Naive thymus-derived CD4-positive, alpha-beta T cell (primary cell): Measurements from ENCODE around the gene MAP3K13. TPM values are rescaled to one million over a fixed set of nuclear protein-coding genes. Genes with fewer than 3 reads are reported as not detected.

Source experiments
- ATAC-seq: fragments of 150-1000 bp; cut with Tn5 transposase; 2 replicates; pipeline ENCODE4 v1.10.0; 2021; ENCODE audit warnings: mild to moderate bottlenecking, moderate library complexity
- CTCF ChIA-PET: fragments of 350-600 bp; sonication (Branson Sonifier 250); formaldehyde crosslinking; loops from one replicate; lab custom pipeline; 2021; ENCODE audit warnings: antibody characterized with exemption; lab: Charles Lee
- POLR2A ChIA-PET: fragments of 350-600 bp; sonication (Branson Sonifier 250); formaldehyde crosslinking; loops from one replicate; lab custom pipeline; 2021; ENCODE audit warnings: antibody characterized with exemption, inconsistent platforms; lab: Charles Lee
- DNase-seq, 9 donors: peaks; one replicate each; pipeline versions ENCODE4 v3.0.0 to v3.0.0-alpha.2; 2020 to 2022; ENCODE audit warnings: mixed read lengths in 1 of 9
- H3K27ac ChIP-seq: one replicate; pipeline ENCODE4 v1.7.0; 2013; ENCODE audit warnings: mild to moderate bottlenecking, low read depth, low read length, moderate library complexity
- H3K27me3 ChIP-seq, 2 donors: one replicate each; pipeline ENCODE4 v1.7.0; 2013; ENCODE audit warnings: low read length in 2 of 2, mild to moderate bottlenecking in 2 of 2, moderate library complexity in 2 of 2; ENCODE audit not compliant: control insufficient read depth in 2 of 2, insufficient read depth in 2 of 2
- H3K36me3 ChIP-seq, 3 experiments: 1 replicate in 2 of 3; 2 replicates in 1 of 3; pipeline ENCODE4 v1.7.0; 2013; ENCODE audit warnings: low read length in 3 of 3, mild to moderate bottlenecking in 3 of 3, moderate library complexity in 1 of 3; ENCODE audit not compliant: insufficient read depth in 3 of 3, control insufficient read depth in 2 of 3
- H3K4me1 ChIP-seq, 2 donors: one replicate each; pipeline ENCODE4 v1.7.0; 2013; ENCODE audit warnings: low read length in 2 of 2, mild to moderate bottlenecking in 2 of 2, moderate library complexity in 1 of 2; ENCODE audit not compliant: control insufficient read depth in 2 of 2, insufficient read depth in 2 of 2
- H3K4me3 ChIP-seq: 2 replicates; pipeline ENCODE4 v1.7.0; 2013; ENCODE audit warnings: mild to moderate bottlenecking, low read length
- H3K9me3 ChIP-seq, 3 experiments: 1 replicate in 2 of 3; 2 replicates in 1 of 3; pipeline ENCODE4 v1.7.0; 2013; ENCODE audit warnings: low read length in 3 of 3; ENCODE audit not compliant: control insufficient read depth in 2 of 3
- H3K27ac Mint-ChIP-seq, 9 donors: one replicate each; pipeline ENCODE4 v1.8.0; 2020 to 2022; ENCODE audit warnings: mixed read lengths in 9 of 9, mild to moderate bottlenecking in 8 of 9, moderate library complexity in 5 of 9, inconsistent platforms in 2 of 9
- H3K27me3 Mint-ChIP-seq, 5 donors: one replicate each; pipeline ENCODE4 v1.8.0; 2021 to 2022; ENCODE audit warnings: mixed read lengths in 5 of 5, mild to moderate bottlenecking in 1 of 5
- H3K36me3 Mint-ChIP-seq, 5 donors: one replicate each; pipeline ENCODE4 v1.8.0; 2020 to 2022; ENCODE audit warnings: mixed read lengths in 5 of 5, mild to moderate bottlenecking in 3 of 5, inconsistent platforms in 1 of 5
- H3K4me1 Mint-ChIP-seq, 7 donors: one replicate each; pipeline ENCODE4 v1.8.0; 2020 to 2022; ENCODE audit warnings: mixed read lengths in 7 of 7, mild to moderate bottlenecking in 3 of 7, inconsistent platforms in 1 of 7
- H3K4me3 Mint-ChIP-seq, 10 donors: one replicate each; pipeline ENCODE4 v1.8.0; 2020 to 2022; ENCODE audit warnings: mild to moderate bottlenecking in 10 of 10, mixed read lengths in 10 of 10, moderate library complexity in 6 of 10, inconsistent platforms in 2 of 10
- H3K9me3 Mint-ChIP-seq, 11 donors: one replicate each; pipeline ENCODE4 v1.8.0; 2020 to 2022; ENCODE audit warnings: mixed read lengths in 11 of 11, mild to moderate bottlenecking in 4 of 11, inconsistent platforms in 1 of 11, moderate library complexity in 1 of 11
- intact Hi-C, 2 donors: fragments of 100-400 bp; cut with micrococcal nuclease; formaldehyde crosslinking; loops; one replicate each; pipeline ENCODE4 v1.15.1; 2023
- polyA plus RNA-seq, 2 donors: library from polyadenylated mRNA; unstranded; fragments of 300-500 nt; fragmentation: Illumina TruSeq; gene quantifications; one replicate each; pipeline ENCODE4 v1.2.3, GENCODE V29; 2021
- total RNA-seq, 6 experiments: library from RNA in 5 of 6; stranded (reverse) in 5 of 6; gene quantifications; 1 replicate in 5 of 6; 2 replicates in 1 of 6; pipeline ENCODE4 v1.2.3 and lab custom pipeline; 2021 to 2026

Gene MAP3K13
- total and polyA plus RNA-seq, 7 experiments from 2014 or later: 6.2 to 53.8 (median 9.4) TPM

GRCh38 chr3:185330644-185331043 is 32.3 kb upstream of the MAP3K13 start:
- Histone ChIP-seq H3K27me3 (peaks cover 0 to 3% of the 10 kb centered on the region in 2 donors), H3K4me3 (no peak overlapping the region), H3K4me1 (no peaks in the 10 kb centered on the region), H3K27ac (no peak overlapping the region), H3K9me3 (no peaks in the 10 kb centered on the region), H3K36me3 (no peaks in the 10 kb centered on the region)
- ATAC-seq: no peak
- peaks cover 0 to 4% (median 0%) of the 10 kb centered on the region in 5 donors for H3K36me3 Mint-ChIP-seq
- H3K9me3 Mint-ChIP-seq: peaks cover 0 to 2% (median 0%) of the 10 kb centered on the region in 11 donors
- no peak overlapping the region for H3K4me3 Mint-ChIP-seq
- H3K27ac Mint-ChIP-seq: no peak overlapping the region
- H3K27me3 Mint-ChIP-seq: peaks cover 0 to 9% (median 4%) of the 10 kb centered on the region in 5 donors
- ChIA-PET POLR2A (interaction anchor here (0.6 kb wide), 1 partner anchor 12 kb away, joined by 3 read pairs; no protein-coding TSS in a partner anchor), CTCF (no interaction called here)
- no peak for DNase-seq
- intact Hi-C loops: no loop called here
- H3K4me1 Mint-ChIP-seq: peaks cover 0 to 17% (median 0%) of the 10 kb centered on the region in 7 donors

DNA sequence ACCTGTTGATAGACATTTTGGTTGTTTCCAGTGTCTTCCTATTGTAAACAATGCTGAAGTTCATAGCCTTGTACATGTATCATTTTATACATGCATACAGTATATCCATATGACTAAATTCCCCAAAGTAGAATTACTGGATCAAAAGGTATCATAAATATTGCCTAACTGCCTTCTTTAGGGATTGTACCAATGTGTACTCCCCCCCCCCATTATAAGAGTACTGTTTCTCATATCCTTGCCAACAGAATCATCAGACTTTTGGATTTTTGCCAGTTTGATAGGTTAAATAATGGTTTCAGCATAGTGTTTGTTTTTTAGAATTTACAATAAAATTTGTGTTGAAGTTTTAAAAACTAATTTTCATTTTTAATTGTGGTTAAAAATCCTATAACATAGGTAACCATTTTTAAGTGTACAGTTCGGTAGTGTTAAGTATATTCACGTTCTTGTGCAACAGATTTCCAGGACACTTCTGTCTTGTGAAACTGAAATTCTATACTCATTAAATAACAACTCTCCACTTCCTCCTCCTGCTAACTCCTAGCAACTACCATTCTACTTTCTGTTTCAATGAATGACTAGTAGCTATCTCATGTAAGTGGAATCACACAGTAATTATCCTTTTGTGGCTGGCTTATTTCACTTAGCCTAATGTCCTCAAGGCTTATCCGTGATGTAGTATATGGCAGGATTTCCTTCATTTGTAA is 30.8 kb upstream of the MAP3K13 start:
- no peaks in the 10 kb centered on the region for H3K9me3 ChIP-seq
- DNase-seq (no peak), ATAC-seq (peak; percentile 76)
- H3K4me1 ChIP-seq: no peaks in the 10 kb centered on the region
- H3K36me3 ChIP-seq: no peaks in the 10 kb centered on the region
- H3K36me3 Mint-ChIP-seq: peaks cover 0 to 4% (median 0%) of the 10 kb centered on the region in 5 donors
- peak overlapping the region in 1 of 9 donors; percentile 60 for H3K27ac Mint-ChIP-seq
- peaks cover 0 to 2% (median 0%) of the 10 kb centered on the region in 11 donors for H3K9me3 Mint-ChIP-seq
- no peak overlapping the region for H3K4me3 ChIP-seq
- CTCF ChIA-PET: no interaction called here
- intact Hi-C loops: no loop called here
- peaks cover 0 to 3% of the 10 kb centered on the region in 2 donors for H3K27me3 ChIP-seq
- no peak overlapping the region for H3K27ac ChIP-seq
- peak overlapping the region in 1 of 10 donors; percentile 61 for H3K4me3 Mint-ChIP-seq
- POLR2A ChIA-PET: interaction anchor here (0.5 kb wide), 1 partner anchor 26 kb away, joined by 3 read pairs; no protein-coding TSS in a partner anchor
- peaks cover 0 to 19% (median 0%) of the 10 kb centered on the region in 7 donors for H3K4me1 Mint-ChIP-seq
- peaks cover 0 to 6% (median 4%) of the 10 kb centered on the region in 5 donors for H3K27me3 Mint-ChIP-seq

- no peaks in the 10 kb centered on the region for H3K9me3 ChIP-seq
- H3K4me3 ChIP-seq: no peak overlapping the region
- H3K27me3 Mint-ChIP-seq: peaks cover 0 to 4% (median 3%) of the 10 kb centered on the region in 5 donors
- peaks cover 0 to 19% (median 0%) of the 10 kb centered on the region in 7 donors for H3K4me1 Mint-ChIP-seq
- H3K27ac ChIP-seq: no peak overlapping the region
- H3K36me3 ChIP-seq: no peaks in the 10 kb centered on the region
- intact Hi-C loops: no loop called here
- H3K9me3 Mint-ChIP-seq: peaks cover 0 to 2% (median 0%) of the 10 kb centered on the region in 11 donors
- DNase-seq: no peak
- POLR2A ChIA-PET: no interaction called here
- peaks cover 0 to 3% (median 0%) of the 10 kb centered on the region in 5 donors for H3K36me3 Mint-ChIP-seq
- H3K27me3 ChIP-seq: peaks cover 0 to 3% of the 10 kb centered on the region in 2 donors
- CTCF ChIA-PET: no interaction called here
- H3K27ac Mint-ChIP-seq: no peak overlapping the region
- no peak for ATAC-seq
- H3K4me3 Mint-ChIP-seq: no peak overlapping the region
- no peaks in the 10 kb centered on the region for H3K4me1 ChIP-seq
Observed at GRCh38 chr3:185335799-185336198, 27.1 kb upstream of the MAP3K13 start.

GRCh38 chr3:185337231-185337816 is 25.6 kb upstream of the MAP3K13 start:
- ATAC-seq: no peak
- intact Hi-C loops: no loop called here
- peaks cover 0 to 1% (median 0%) of the 10 kb centered on the region in 11 donors for H3K9me3 Mint-ChIP-seq
- no peaks in the 10 kb centered on the region for H3K36me3 ChIP-seq
- no peak overlapping the region for H3K27ac ChIP-seq
- H3K4me3 Mint-ChIP-seq: no peak overlapping the region
- no peak for DNase-seq
- no peak overlapping the region for H3K27ac Mint-ChIP-seq
- H3K4me1 Mint-ChIP-seq: peaks cover 0 to 17% (median 0%) of the 10 kb centered on the region in 7 donors
- H3K4me3 ChIP-seq: no peak overlapping the region
- peaks cover 0 to 3% of the 10 kb centered on the region in 2 donors for H3K27me3 ChIP-seq
- H3K36me3 Mint-ChIP-seq: peaks cover 0 to 3% (median 0%) of the 10 kb centered on the region in 5 donors
- no peaks in the 10 kb centered on the region for H3K9me3 ChIP-seq
- CTCF ChIA-PET: no interaction called here
- POLR2A ChIA-PET: no interaction called here
- peaks cover 0 to 4% (median 3%) of the 10 kb centered on the region in 5 donors for H3K27me3 Mint-ChIP-seq
- H3K4me1 ChIP-seq: no peaks in the 10 kb centered on the region

DNA sequence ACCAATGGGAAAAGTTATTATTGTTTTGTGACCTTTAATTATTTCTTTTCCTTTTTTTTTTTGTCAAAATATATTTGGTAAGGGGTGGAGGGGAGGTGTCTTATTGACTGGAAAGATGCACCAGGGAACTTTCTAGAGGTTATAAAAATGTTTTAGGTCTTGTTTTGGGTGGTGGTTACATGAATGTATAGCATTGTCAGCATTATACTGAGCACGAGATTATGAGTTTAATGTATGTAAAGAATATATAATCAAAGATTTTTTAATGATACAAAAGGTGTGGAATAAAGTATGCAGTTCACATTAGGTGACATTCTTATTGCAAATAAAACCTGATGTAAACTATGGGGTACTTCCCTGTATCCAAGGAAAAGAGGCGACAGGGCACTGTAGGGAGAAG is 23.0 kb upstream of the MAP3K13 start:
- intact Hi-C loops: no loop called here

DNA sequence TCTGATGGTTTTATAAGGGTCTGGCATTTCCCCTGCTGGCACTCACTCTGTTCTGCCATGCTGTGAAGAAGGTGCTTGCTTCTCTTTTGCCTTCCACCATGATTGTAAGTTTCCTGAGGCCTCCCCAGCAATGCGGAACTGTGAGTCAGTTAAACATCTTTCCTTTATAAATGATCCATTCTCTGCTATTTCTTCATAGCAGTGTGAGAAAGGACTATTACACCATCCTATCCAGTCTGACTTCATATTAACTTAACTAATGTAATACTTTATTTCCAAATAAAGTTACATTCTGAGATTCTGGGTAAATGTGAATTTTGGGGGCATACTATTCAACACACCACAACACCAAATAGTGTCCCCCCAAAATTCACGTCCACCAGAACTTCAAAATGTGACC is 22.2 kb upstream of the MAP3K13 start:
- ChIA-PET POLR2A (no interaction called here), CTCF (no interaction called here)
- no peak overlapping the region for H3K4me3 Mint-ChIP-seq
- H3K36me3 Mint-ChIP-seq: peaks cover 0 to 3% (median 0%) of the 10 kb centered on the region in 5 donors
- H3K27ac Mint-ChIP-seq: no peak overlapping the region
- no peaks in the 10 kb centered on the region for H3K4me1 ChIP-seq
- ATAC-seq: no peak
- H3K36me3 ChIP-seq: no peaks in the 10 kb centered on the region
- H3K4me3 ChIP-seq: no peak overlapping the region
- peaks cover 0 to 3% (median 0%) of the 10 kb centered on the region in 5 donors for H3K27me3 Mint-ChIP-seq
- no peak for DNase-seq
- no peaks in the 10 kb centered on the region for H3K9me3 ChIP-seq
- H3K27me3 ChIP-seq: no peaks in the 10 kb centered on the region
- H3K9me3 Mint-ChIP-seq: peaks cover 0 to 1% (median 0%) of the 10 kb centered on the region in 11 donors
- peaks cover 0 to 22% (median 0%) of the 10 kb centered on the region in 7 donors for H3K4me1 Mint-ChIP-seq
- no peak overlapping the region for H3K27ac ChIP-seq
- intact Hi-C loops: no loop called here

More for the DNA sequence above, 23.0 kb upstream of the MAP3K13 start:
- Mint-ChIP-seq H3K36me3 (peaks cover 0 to 3% (median 0%) of the 10 kb centered on the region in 5 donors), H3K27me3 (peaks cover 0 to 3% (median 0%) of the 10 kb centered on the region in 5 donors), H3K27ac (no peak overlapping the region), H3K4me3 (no peak overlapping the region), H3K9me3 (peaks cover 0 to 1% (median 0%) of the 10 kb centered on the region in 11 donors), H3K4me1 (peaks cover 0 to 22% (median 0%) of the 10 kb centered on the region in 7 donors)
- H3K27ac ChIP-seq: no peak overlapping the region
- no peak overlapping the region for H3K4me3 ChIP-seq
- ATAC-seq (no peak), DNase-seq (no peak)
- CTCF ChIA-PET: no interaction called here
- no peaks in the 10 kb centered on the region for H3K9me3 ChIP-seq
- H3K4me1 ChIP-seq: no peaks in the 10 kb centered on the region
- POLR2A ChIA-PET: no interaction called here
- H3K27me3 ChIP-seq: peaks cover 0 to 3% of the 10 kb centered on the region in 2 donors
- H3K36me3 ChIP-seq: no peaks in the 10 kb centered on the region
